ENCODE results near the gene GIPC1. TPM values are rescaled to one million over a fixed set of nuclear protein-coding genes. Genes with fewer than 3 reads are reported as not detected.
A peak's percentile ranks its signal among the peaks of the same experiment; 100 is the strongest.

Gene GIPC1
- total and polyA plus RNA-seq, 9 of the 15 experiments (the other 6 are each of a cell fraction or from before 2014, with no cell fraction given): 0.49 to 54.7 (median 24.8) TPM

DNA sequence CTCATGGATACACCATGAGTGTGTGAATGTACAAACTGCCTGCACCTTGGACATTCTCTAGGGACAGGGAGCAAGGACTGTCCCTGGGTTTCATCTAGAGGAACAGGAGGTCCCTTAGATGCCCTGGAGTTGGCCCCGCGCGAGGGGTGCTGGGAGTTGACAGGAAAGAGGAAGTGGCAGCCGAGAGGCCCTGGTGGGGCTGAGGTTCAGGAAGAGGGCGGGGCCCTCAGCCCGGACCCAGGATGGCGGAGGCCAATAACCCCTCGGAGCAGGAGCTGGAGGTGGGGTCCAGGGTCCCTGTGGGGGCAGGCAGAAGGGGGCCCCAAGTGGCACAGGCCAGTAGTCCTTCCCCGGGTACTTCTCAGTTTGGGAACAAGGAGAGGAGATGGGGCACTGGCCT, 55.9 kb downstream of the GIPC1 start (continued):
- TF ChIP-seq CBFB (CRISPR knock-in tag; IDR thresholded peaks at IDR 0.05) (no peak), SNIP1 (IDR thresholded peaks at IDR 0.05; ENCODE audit: low read depth) (no peak), SPI1 (IDR thresholded peaks at IDR 0.05; ENCODE audit: borderline replicate concordance, low read depth, low read length) (peak; percentile 100), KDM4B (IDR thresholded peaks at IDR 0.05; ENCODE audit: borderline replicate concordance in 2 of 2, low read depth in 1 of 2) (peak in 1 of 2 experiments; percentile 42; a peak in 1 of 4 replicates), HNRNPH1 (optimal IDR thresholded peaks at IDR 0.05; ENCODE audit: low read depth, low read length) (no peak), JUNB (CRISPR knock-in tag; conservative IDR thresholded peaks at IDR 0.05) (no peak), XRCC5 (IDR thresholded peaks at IDR 0.05; ENCODE audit: low read depth, low read length) (peak; percentile 65; the same call in 1 of the 2 replicates), PTRF (tag; IDR thresholded peaks at IDR 0.05) (no peak), ESRRA (IDR thresholded peaks at IDR 0.05; ENCODE audit: borderline replicate concordance, low read depth) (peak; percentile 18; the same call in 1 of the 2 replicates), RCOR1 (IDR thresholded peaks at IDR 0.05; ENCODE audit: borderline replicate concordance in 1 of 2, low read depth in 2 of 2, low read length in 2 of 2) (peak in 1 of 2 experiments; percentile 58; a peak in 1 of 4 replicates)
- TF ChIP-seq, protein P1, sequence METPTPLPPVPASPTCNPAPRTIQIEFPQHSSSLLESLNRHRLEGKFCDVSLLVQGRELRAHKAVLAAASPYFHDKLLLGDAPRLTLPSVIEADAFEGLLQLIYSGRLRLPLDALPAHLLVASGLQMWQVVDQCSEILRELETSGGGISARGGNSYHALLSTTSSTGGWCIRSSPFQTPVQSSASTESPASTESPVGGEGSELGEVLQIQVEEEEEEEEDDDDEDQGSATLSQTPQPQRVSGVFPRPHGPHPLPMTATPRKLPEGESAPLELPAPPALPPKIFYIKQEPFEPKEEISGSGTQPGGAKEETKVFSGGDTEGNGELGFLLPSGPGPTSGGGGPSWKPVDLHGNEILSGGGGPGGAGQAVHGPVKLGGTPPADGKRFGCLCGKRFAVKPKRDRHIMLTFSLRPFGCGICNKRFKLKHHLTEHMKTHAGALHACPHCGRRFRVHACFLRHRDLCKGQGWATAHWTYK (CRISPR knock-in tag; IDR thresholded peaks at IDR 0.05): no peak
- TF ChIP-seq, protein P2, sequence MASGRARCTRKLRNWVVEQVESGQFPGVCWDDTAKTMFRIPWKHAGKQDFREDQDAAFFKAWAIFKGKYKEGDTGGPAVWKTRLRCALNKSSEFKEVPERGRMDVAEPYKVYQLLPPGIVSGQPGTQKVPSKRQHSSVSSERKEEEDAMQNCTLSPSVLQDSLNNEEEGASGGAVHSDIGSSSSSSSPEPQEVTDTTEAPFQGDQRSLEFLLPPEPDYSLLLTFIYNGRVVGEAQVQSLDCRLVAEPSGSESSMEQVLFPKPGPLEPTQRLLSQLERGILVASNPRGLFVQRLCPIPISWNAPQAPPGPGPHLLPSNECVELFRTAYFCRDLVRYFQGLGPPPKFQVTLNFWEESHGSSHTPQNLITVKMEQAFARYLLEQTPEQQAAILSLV (tag; IDR thresholded peaks at IDR 0.05): no peak
- TF ChIP-seq, protein P3, sequence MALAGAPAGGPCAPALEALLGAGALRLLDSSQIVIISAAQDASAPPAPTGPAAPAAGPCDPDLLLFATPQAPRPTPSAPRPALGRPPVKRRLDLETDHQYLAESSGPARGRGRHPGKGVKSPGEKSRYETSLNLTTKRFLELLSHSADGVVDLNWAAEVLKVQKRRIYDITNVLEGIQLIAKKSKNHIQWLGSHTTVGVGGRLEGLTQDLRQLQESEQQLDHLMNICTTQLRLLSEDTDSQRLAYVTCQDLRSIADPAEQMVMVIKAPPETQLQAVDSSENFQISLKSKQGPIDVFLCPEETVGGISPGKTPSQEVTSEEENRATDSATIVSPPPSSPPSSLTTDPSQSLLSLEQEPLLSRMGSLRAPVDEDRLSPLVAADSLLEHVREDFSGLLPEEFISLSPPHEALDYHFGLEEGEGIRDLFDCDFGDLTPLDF (CRISPR knock-in tag; IDR thresholded peaks at IDR 0.05): no peak
- TF ChIP-seq, protein P4, sequence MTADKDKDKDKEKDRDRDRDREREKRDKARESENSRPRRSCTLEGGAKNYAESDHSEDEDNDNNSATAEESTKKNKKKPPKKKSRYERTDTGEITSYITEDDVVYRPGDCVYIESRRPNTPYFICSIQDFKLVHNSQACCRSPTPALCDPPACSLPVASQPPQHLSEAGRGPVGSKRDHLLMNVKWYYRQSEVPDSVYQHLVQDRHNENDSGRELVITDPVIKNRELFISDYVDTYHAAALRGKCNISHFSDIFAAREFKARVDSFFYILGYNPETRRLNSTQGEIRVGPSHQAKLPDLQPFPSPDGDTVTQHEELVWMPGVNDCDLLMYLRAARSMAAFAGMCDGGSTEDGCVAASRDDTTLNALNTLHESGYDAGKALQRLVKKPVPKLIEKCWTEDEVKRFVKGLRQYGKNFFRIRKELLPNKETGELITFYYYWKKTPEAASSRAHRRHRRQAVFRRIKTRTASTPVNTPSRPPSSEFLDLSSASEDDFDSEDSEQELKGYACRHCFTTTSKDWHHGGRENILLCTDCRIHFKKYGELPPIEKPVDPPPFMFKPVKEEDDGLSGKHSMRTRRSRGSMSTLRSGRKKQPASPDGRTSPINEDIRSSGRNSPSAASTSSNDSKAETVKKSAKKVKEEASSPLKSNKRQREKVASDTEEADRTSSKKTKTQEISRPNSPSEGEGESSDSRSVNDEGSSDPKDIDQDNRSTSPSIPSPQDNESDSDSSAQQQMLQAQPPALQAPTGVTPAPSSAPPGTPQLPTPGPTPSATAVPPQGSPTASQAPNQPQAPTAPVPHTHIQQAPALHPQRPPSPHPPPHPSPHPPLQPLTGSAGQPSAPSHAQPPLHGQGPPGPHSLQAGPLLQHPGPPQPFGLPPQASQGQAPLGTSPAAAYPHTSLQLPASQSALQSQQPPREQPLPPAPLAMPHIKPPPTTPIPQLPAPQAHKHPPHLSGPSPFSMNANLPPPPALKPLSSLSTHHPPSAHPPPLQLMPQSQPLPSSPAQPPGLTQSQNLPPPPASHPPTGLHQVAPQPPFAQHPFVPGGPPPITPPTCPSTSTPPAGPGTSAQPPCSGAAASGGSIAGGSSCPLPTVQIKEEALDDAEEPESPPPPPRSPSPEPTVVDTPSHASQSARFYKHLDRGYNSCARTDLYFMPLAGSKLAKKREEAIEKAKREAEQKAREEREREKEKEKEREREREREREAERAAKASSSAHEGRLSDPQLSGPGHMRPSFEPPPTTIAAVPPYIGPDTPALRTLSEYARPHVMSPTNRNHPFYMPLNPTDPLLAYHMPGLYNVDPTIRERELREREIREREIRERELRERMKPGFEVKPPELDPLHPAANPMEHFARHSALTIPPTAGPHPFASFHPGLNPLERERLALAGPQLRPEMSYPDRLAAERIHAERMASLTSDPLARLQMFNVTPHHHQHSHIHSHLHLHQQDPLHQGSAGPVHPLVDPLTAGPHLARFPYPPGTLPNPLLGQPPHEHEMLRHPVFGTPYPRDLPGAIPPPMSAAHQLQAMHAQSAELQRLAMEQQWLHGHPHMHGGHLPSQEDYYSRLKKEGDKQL (CRISPR knock-in tag; IDR thresholded peaks at IDR 0.05; ENCODE audit: borderline replicate concordance): no peak
- TF ChIP-seq, protein P5, sequence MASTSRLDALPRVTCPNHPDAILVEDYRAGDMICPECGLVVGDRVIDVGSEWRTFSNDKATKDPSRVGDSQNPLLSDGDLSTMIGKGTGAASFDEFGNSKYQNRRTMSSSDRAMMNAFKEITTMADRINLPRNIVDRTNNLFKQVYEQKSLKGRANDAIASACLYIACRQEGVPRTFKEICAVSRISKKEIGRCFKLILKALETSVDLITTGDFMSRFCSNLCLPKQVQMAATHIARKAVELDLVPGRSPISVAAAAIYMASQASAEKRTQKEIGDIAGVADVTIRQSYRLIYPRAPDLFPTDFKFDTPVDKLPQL (IDR thresholded peaks at IDR 0.05; ENCODE audit: extremely low read depth, insufficient read length): no peak

Data from K562 (cell line).